Measurements from ENCODE around the gene GJA4. TPM values are rescaled to one million over a fixed set of nuclear protein-coding genes. Genes with fewer than 3 reads are reported as not detected.

GJA4 gene
- total RNA-seq, 1 donor from 2014 or later = not detected

DNA sequence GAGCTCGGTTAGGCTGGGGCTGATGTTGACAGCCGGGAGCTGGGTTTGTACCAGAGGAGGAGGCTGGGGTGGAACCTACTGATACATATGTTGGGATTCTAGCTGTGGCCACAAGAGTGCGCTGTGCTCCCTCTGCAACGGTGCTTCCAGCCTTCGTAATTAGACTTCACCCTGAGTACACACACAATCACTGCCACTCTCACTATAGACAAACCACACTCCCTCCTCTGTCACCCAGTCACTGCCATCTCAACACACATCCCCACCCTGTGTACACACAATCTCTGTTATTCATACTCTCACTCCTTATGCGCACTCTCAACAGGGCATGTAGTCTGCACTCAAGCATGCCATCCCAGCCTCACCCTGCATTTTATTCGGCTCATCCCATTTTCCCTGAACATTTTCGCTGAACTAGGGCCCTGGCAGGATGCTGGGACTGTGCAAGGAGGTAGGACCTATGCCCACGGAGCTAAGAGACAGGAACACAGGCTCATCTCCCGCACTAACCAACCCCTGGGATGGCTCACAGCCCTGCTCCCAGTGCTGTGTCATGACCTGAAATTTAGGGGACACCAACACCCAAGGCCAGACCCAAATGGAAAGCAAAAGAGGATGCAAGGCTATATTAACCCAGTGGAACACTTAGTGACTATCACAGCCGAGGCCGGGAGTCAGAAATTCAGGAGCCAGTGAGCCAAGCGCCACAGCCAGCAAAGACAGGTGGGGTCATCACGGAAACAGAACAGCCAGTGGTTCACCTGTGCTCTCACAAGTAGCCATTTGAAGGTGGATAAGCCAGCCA lies 6.1 kb upstream of the GJA4 start:
- DNase-seq (ENCODE audit: low spot score) = peak; percentile 45
- Mint-ChIP-seq H3K27ac (no peak overlapping the region), H3K27me3 (ENCODE audit: low read depth) (peaks cover 24% of the 10 kb centered on the region), H3K4me1 (ENCODE audit: low read depth) (peaks cover 8% of the 10 kb centered on the region), H3K9me3 (no peaks in the 10 kb centered on the region), H3K36me3 (ENCODE audit: low read depth) (no peaks in the 10 kb centered on the region), H3K4me3 (ENCODE audit: low read depth) (no peak overlapping the region)
- intact Hi-C loops (cut with micrococcal nuclease) = loop anchor here (1.0 kb wide), 1 partner anchor 66 kb away; no protein-coding TSS in a partner anchor

GRCh38 chr1:34787461-34788420 lies 5.1 kb upstream of the GJA4 start:
- Mint-ChIP-seq H3K4me1 (ENCODE audit: low read depth) (peaks cover 8% of the 10 kb centered on the region), H3K4me3 (ENCODE audit: low read depth) (no peak overlapping the region), H3K27me3 (ENCODE audit: low read depth) (peaks cover 24% of the 10 kb centered on the region), H3K9me3 (no peaks in the 10 kb centered on the region), H3K36me3 (ENCODE audit: low read depth) (no peaks in the 10 kb centered on the region), H3K27ac (no peak overlapping the region)
- intact Hi-C loops (cut with micrococcal nuclease) = no loop called here
- DNase-seq (ENCODE audit: low spot score) = no peak

- Mint-ChIP-seq H3K4me3 (ENCODE audit: low read depth) (no peak overlapping the region), H3K4me1 (ENCODE audit: low read depth) (peaks cover 8% of the 10 kb centered on the region), H3K27ac (no peak overlapping the region), H3K36me3 (ENCODE audit: low read depth) (no peaks in the 10 kb centered on the region), H3K27me3 (ENCODE audit: low read depth) (peaks cover 21% of the 10 kb centered on the region), H3K9me3 (no peaks in the 10 kb centered on the region)
- no peak for DNase-seq (ENCODE audit: low spot score)
- intact Hi-C loops (cut with micrococcal nuclease) = no loop called here
These were observed 1.8 kb upstream of the GJA4 start for GRCh38 chr1:34790985-34791384.

GRCh38 chr1:34792424-34792823 lies 375 bp upstream of the GJA4 start:
- DNase-seq (ENCODE audit: low spot score) = no peak
- no peak overlapping the region for H3K4me3 Mint-ChIP-seq (ENCODE audit: low read depth)
- H3K27me3 Mint-ChIP-seq (ENCODE audit: low read depth) = peaks cover 22% of the 10 kb centered on the region
- H3K9me3 Mint-ChIP-seq = no peaks in the 10 kb centered on the region
- H3K4me1 Mint-ChIP-seq (ENCODE audit: low read depth) = peaks cover 4% of the 10 kb centered on the region
- no peaks in the 10 kb centered on the region for H3K36me3 Mint-ChIP-seq (ENCODE audit: low read depth)
- intact Hi-C loops (cut with micrococcal nuclease) = no loop called here
- no peak overlapping the region for H3K27ac Mint-ChIP-seq

- intact Hi-C loops (cut with micrococcal nuclease) = no loop called here
- H3K27me3 Mint-ChIP-seq (ENCODE audit: low read depth) = peaks cover 22% of the 10 kb centered on the region
These were observed 1.4 kb downstream of the GJA4 start for GRCh38 chr1:34794001-34794789.

DNA sequence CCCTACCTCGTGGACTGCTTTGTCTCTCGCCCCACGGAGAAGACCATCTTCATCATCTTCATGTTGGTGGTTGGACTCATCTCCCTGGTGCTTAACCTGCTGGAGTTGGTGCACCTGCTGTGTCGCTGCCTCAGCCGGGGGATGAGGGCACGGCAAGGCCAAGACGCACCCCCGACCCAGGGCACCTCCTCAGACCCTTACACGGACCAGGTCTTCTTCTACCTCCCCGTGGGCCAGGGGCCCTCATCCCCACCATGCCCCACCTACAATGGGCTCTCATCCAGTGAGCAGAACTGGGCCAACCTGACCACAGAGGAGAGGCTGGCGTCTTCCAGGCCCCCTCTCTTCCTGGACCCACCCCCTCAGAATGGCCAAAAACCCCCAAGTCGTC lies 2.0 kb downstream of the GJA4 start:
- no peaks in the 10 kb centered on the region for H3K36me3 Mint-ChIP-seq (ENCODE audit: low read depth)
- no peak for DNase-seq (ENCODE audit: low spot score)
- H3K4me3 Mint-ChIP-seq (ENCODE audit: low read depth) = no peak overlapping the region
- H3K27ac Mint-ChIP-seq = no peak overlapping the region
- intact Hi-C loops (cut with micrococcal nuclease) = no loop called here
- peaks cover 3% of the 10 kb centered on the region for H3K4me1 Mint-ChIP-seq (ENCODE audit: low read depth)
- H3K27me3 Mint-ChIP-seq (ENCODE audit: low read depth) = peaks cover 22% of the 10 kb centered on the region
- no peaks in the 10 kb centered on the region for H3K9me3 Mint-ChIP-seq

More at GRCh38 chr1:34794001-34794789, 1.4 kb downstream of the GJA4 start:
- H3K27ac Mint-ChIP-seq = no peak overlapping the region
- H3K36me3 Mint-ChIP-seq (ENCODE audit: low read depth) = no peaks in the 10 kb centered on the region
- no peaks in the 10 kb centered on the region for H3K9me3 Mint-ChIP-seq
- H3K4me3 Mint-ChIP-seq (ENCODE audit: low read depth) = no peak overlapping the region
- H3K4me1 Mint-ChIP-seq (ENCODE audit: low read depth) = peaks cover 4% of the 10 kb centered on the region
- no peak for DNase-seq (ENCODE audit: low spot score)

- Mint-ChIP-seq H3K36me3 (ENCODE audit: low read depth) (no peaks in the 10 kb centered on the region), H3K4me3 (ENCODE audit: low read depth) (no peak overlapping the region), H3K27ac (no peak overlapping the region), H3K9me3 (no peaks in the 10 kb centered on the region), H3K27me3 (ENCODE audit: low read depth) (peaks cover 20% of the 10 kb centered on the region), H3K4me1 (ENCODE audit: low read depth) (peaks cover 7% of the 10 kb centered on the region)
- intact Hi-C loops (cut with micrococcal nuclease) = no loop called here
- no peak for DNase-seq (ENCODE audit: low spot score)
These were observed 3.1 kb downstream of the GJA4 start for GRCh38 chr1:34795916-34796315.

GRCh38 chr1:34796990-34797389 lies 4.2 kb downstream of the GJA4 start:
- Mint-ChIP-seq H3K27ac (no peak overlapping the region), H3K9me3 (no peaks in the 10 kb centered on the region), H3K4me1 (ENCODE audit: low read depth) (peaks cover 7% of the 10 kb centered on the region), H3K4me3 (ENCODE audit: low read depth) (no peak overlapping the region), H3K27me3 (ENCODE audit: low read depth) (peaks cover 14% of the 10 kb centered on the region), H3K36me3 (ENCODE audit: low read depth) (no peaks in the 10 kb centered on the region)
- intact Hi-C loops (cut with micrococcal nuclease) = no loop called here
- DNase-seq (ENCODE audit: low spot score) = no peak

- intact Hi-C loops (cut with micrococcal nuclease) = no loop called here
- Mint-ChIP-seq H3K27ac (no peak overlapping the region), H3K27me3 (ENCODE audit: low read depth) (peaks cover 7% of the 10 kb centered on the region), H3K4me1 (ENCODE audit: low read depth) (peaks cover 7% of the 10 kb centered on the region), H3K4me3 (ENCODE audit: low read depth) (no peak overlapping the region), H3K36me3 (ENCODE audit: low read depth) (no peaks in the 10 kb centered on the region), H3K9me3 (peaks cover 4% of the 10 kb centered on the region)
- no peak for DNase-seq (ENCODE audit: low spot score)
These were observed 7.4 kb downstream of the GJA4 start for GRCh38 chr1:34800214-34800613.

DNA sequence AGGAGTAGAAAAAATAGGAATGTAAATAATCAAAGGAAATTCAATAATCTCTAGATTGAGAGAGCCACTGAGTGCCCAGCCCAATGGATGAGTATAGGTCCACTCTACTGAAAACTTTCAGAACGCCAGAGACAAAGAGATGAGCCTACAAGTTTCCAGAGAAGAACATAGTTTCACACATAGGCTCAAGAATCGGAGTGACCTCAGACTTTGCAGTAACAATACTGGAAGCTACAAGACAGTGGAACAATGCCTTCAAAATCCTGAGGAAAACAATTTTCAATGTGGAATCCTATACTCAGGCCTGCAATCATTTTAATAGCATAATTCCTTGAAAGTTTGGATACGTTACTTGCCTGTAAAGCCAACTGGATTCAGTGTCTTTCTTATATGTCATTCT lies 11.0 kb downstream of the GJA4 start:
- Mint-ChIP-seq H3K4me3 (ENCODE audit: low read depth) (no peak overlapping the region), H3K27ac (no peak overlapping the region), H3K9me3 (peaks cover 4% of the 10 kb centered on the region), H3K27me3 (ENCODE audit: low read depth) (peaks cover 3% of the 10 kb centered on the region), H3K36me3 (ENCODE audit: low read depth) (no peaks in the 10 kb centered on the region), H3K4me1 (ENCODE audit: low read depth) (peaks cover 7% of the 10 kb centered on the region)
- no peak for DNase-seq (ENCODE audit: low spot score)
- intact Hi-C loops (cut with micrococcal nuclease) = no loop called here

DNA sequence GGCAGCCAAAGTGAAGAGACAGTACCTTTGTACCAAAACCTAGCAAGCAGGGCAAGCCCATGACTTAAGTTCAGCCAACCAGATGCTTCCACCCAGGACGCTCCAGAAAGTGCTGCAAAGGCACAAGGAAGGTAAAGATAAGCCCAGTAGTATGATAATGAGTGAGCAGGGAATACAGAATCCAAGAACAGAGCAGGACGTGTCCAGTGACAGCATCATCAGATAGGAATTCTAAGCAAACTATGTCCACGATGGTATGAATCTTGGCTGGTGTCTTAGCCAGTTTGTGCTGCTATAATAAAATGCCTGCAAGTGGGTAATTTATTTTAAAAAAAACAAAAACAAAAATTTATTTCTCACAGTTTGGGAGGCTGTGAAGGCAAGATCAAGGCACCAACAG lies 13.6 kb downstream of the GJA4 start:
- Mint-ChIP-seq H3K27me3 (ENCODE audit: low read depth) (peaks cover 3% of the 10 kb centered on the region), H3K36me3 (ENCODE audit: low read depth) (no peaks in the 10 kb centered on the region), H3K27ac (no peak overlapping the region), H3K9me3 (peaks cover 14% of the 10 kb centered on the region), H3K4me1 (ENCODE audit: low read depth) (no peaks in the 10 kb centered on the region), H3K4me3 (ENCODE audit: low read depth) (no peak overlapping the region)
- peak; percentile 2 for DNase-seq (ENCODE audit: low spot score)
- intact Hi-C loops (cut with micrococcal nuclease) = no loop called here

DNA sequence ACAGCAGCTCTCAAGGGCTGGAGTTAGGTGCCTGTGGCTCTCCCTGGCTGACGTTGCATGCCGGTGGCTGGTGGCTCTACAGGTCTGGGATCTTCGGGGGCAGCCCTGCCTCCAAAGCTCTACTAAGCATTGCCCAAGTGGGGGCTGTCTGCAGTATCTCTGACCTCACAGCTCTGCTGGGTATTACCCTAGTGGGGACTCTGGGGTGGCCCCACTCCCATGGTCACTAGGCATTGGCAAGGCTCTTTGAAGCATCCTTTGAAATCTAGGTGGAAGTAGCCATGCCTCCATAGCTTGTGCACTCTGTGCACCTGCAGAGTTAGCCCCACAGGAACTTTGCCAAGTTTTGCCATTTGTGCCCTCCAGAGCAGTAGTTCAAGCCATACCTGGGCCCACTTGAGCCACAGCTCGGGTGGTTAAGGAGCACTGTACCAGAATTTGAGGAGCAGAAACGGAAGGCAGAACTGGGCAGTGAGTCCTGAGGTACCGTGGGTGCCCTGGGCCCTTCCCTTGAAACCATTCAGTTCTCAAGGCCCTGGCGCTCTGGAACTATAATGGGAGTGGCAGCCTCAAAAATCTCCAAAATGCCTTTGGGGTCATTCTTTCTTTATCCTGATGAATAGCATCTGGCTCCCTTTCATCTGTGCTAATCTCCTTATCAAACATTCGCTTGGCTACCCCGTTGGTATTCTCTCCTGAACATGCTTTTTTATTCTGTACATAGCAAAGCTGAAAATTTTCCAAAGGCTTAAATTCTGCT lies 15.4 kb downstream of the GJA4 start:
- Mint-ChIP-seq H3K36me3 (ENCODE audit: low read depth) (no peaks in the 10 kb centered on the region), H3K27me3 (ENCODE audit: low read depth) (peaks cover 3% of the 10 kb centered on the region), H3K27ac (no peak overlapping the region), H3K4me3 (ENCODE audit: low read depth) (no peak overlapping the region), H3K4me1 (ENCODE audit: low read depth) (no peaks in the 10 kb centered on the region), H3K9me3 (peaks cover 14% of the 10 kb centered on the region)
- intact Hi-C loops (cut with micrococcal nuclease) = no loop called here
- DNase-seq (ENCODE audit: low spot score) = peak; percentile 5

All from activated T-helper 2 cell treated with anti-CD3 and anti-CD28 coated beads, Interferon-gamma antibody, Interleukin-2, Interleukin-4, amounts not matched to agents 10 μg/mL and 5 μg/mL and 100 μg/mL, durations not matched to agents 14 hours and 24 hours and 36 hours (primary cell).